Measurements from ENCODE around the gene C2CD4B. TPM values are rescaled to one million over a fixed set of nuclear protein-coding genes. Genes with fewer than 3 reads are reported as not detected.
A peak's percentile ranks its signal among the peaks of the same experiment; 100 is the strongest.

Gene C2CD4B
- total RNA-seq, 3 donors from 2014 or later: 1.5 to 3.7 (median 3.2) TPM

- Histone ChIP-seq H3K36me3 (ENCODE audit: low read depth) (no peaks in the 10 kb centered on the region), H3K4me3 (no peak overlapping the region), H3K4me1 (ENCODE audit: low read depth) (peaks cover 37% of the 10 kb centered on the region), H3K9me3 (no peaks in the 10 kb centered on the region)
- DNase-seq (no peak), ATAC-seq (peak; percentile 82)
- intact Hi-C loops (cut with DNase I, micrococcal nuclease): no loop called here
- no peak for TF ChIP-seq CTCF (IDR thresholded peaks at IDR 0.05)
Measured at GRCh38 chr15:62119227-62119864, 45.7 kb downstream of the C2CD4B start.

- Histone ChIP-seq H3K9me3 (no peaks in the 10 kb centered on the region), H3K4me1 (ENCODE audit: low read depth) (peaks cover 31% of the 10 kb centered on the region), H3K4me3 (no peak overlapping the region), H3K36me3 (ENCODE audit: low read depth) (no peaks in the 10 kb centered on the region)
- ATAC-seq: no peak
- DNase-seq: no peak
- intact Hi-C loops (cut with DNase I, micrococcal nuclease): no loop called here
- TF ChIP-seq CTCF (IDR thresholded peaks at IDR 0.05): no peak
Measured at GRCh38 chr15:62118520-62119226, 46.4 kb downstream of the C2CD4B start.

GRCh38 chr15:62115847-62116246 lies 49.2 kb downstream of the C2CD4B start:
- ATAC-seq (peak; percentile 57), DNase-seq (no peak)
- no peak overlapping the region for H3K4me3 ChIP-seq
- TF ChIP-seq CTCF (IDR thresholded peaks at IDR 0.05): no peak
- H3K36me3 ChIP-seq (ENCODE audit: low read depth): no peaks in the 10 kb centered on the region
- intact Hi-C loops (cut with DNase I, micrococcal nuclease): no loop called here
- no peaks in the 10 kb centered on the region for H3K9me3 ChIP-seq
- H3K4me1 ChIP-seq (ENCODE audit: low read depth): peaks cover 22% of the 10 kb centered on the region

Other genes with a start within 250 kb of the C2CD4B start
- gene VPS13C, start 104.8 kb downstream of the C2CD4B start, total RNA-seq: 10 to 100 TPM; 51.0 to 76.1 (median 57.1) TPM
- gene C2CD4A, start 98.3 kb downstream of the C2CD4B start, total RNA-seq: 1 to 10 TPM in 1 of 3 donors, under 1 TPM in 2; 0.28 to 1.9 (median 0.29) TPM
- 10 to 100 TPM; 35.2 to 89.2 (median 40.6) TPM for gene TLN2, start 225.3 kb upstream of the C2CD4B start, total RNA-seq